Progenitor cell of endocrine pancreas (in vitro differentiated cells): ENCODE data around the gene KCNMA1. TPM values are rescaled to one million over a fixed set of nuclear protein-coding genes. Genes with fewer than 3 reads are reported as not detected.

ENCODE experiments used
- DNase-seq: peaks from one replicate; pipeline ENCODE4 v3.0.0; 2021; ENCODE audit warnings: low spot score; ENCODE audit not compliant: unreplicated experiment
- H3K27ac Mint-ChIP-seq: 2 replicates; pipeline ENCODE4 v1.8.0; 2021; ENCODE audit warnings: mild to moderate bottlenecking, moderate library complexity, mixed read lengths
- H3K27me3 Mint-ChIP-seq: 2 replicates; pipeline ENCODE4 v1.8.0; 2021; ENCODE audit warnings: mixed read lengths
- H3K36me3 Mint-ChIP-seq: 2 replicates; pipeline ENCODE4 v1.8.0; 2022; ENCODE audit warnings: mixed read lengths; ENCODE audit not compliant: insufficient read depth
- H3K4me1 Mint-ChIP-seq: 2 replicates; pipeline ENCODE4 v1.8.0; 2021; ENCODE audit warnings: low read depth, mixed read lengths
- H3K4me3 Mint-ChIP-seq: 2 replicates; pipeline ENCODE4 v1.8.0; 2021; ENCODE audit warnings: low read depth, mild to moderate bottlenecking, moderate library complexity, mixed read lengths
- H3K9me3 Mint-ChIP-seq: 2 replicates; pipeline ENCODE4 v1.8.0; 2021; ENCODE audit warnings: low read depth, mixed read lengths
- total RNA-seq: library from RNA; stranded (reverse); gene quantifications from 2 replicates; pipeline ENCODE4 v1.2.1, GENCODE V29; 2021
- TF ChIP-seq, protein P1 (sequence below): fragments of 200-600 bp; sonication (generic); IDR thresholded peaks from one replicate; pipeline ENCODE4 v1.5.0; 2021; ENCODE audit warnings: antibody characterized with exemption, mild to moderate bottlenecking; ENCODE audit not compliant: unreplicated experiment

The KCNMA1 gene
- total RNA-seq, 1 donor from 2014 or later, result 5.8 TPM

DNA sequence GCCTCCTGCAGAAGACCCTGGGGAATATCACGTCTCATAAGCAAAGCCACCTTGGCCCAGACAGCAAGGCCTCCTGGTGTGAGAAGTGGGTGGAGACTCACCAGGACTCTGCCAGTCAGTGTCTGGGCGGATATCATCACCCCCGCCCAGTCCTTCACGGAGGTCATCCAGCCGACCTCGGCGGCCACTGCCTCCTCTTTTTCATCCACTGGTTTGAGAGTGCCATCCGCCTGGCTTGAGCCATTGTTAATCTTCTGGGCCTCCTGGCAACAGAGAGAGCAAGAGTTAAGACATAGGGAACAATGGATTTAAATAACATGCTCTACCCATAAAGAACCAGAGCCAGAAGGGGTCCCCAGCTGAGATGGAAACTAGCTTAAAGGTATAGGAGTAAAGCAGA, 233.8 kb downstream of the KCNMA1 start:
- Mint-ChIP-seq H3K4me3 (no peak overlapping the region), H3K27ac (no peak overlapping the region), H3K9me3 (no peaks in the 10 kb centered on the region), H3K4me1 (peaks cover 5% of the 10 kb centered on the region), H3K27me3 (peaks cover 34% of the 10 kb centered on the region), H3K36me3 (no peaks in the 10 kb centered on the region)
- no peak for DNase-seq
- TF ChIP-seq, protein P1, sequence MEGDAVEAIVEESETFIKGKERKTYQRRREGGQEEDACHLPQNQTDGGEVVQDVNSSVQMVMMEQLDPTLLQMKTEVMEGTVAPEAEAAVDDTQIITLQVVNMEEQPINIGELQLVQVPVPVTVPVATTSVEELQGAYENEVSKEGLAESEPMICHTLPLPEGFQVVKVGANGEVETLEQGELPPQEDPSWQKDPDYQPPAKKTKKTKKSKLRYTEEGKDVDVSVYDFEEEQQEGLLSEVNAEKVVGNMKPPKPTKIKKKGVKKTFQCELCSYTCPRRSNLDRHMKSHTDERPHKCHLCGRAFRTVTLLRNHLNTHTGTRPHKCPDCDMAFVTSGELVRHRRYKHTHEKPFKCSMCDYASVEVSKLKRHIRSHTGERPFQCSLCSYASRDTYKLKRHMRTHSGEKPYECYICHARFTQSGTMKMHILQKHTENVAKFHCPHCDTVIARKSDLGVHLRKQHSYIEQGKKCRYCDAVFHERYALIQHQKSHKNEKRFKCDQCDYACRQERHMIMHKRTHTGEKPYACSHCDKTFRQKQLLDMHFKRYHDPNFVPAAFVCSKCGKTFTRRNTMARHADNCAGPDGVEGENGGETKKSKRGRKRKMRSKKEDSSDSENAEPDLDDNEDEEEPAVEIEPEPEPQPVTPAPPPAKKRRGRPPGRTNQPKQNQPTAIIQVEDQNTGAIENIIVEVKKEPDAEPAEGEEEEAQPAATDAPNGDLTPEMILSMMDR, result no peak

DNA sequence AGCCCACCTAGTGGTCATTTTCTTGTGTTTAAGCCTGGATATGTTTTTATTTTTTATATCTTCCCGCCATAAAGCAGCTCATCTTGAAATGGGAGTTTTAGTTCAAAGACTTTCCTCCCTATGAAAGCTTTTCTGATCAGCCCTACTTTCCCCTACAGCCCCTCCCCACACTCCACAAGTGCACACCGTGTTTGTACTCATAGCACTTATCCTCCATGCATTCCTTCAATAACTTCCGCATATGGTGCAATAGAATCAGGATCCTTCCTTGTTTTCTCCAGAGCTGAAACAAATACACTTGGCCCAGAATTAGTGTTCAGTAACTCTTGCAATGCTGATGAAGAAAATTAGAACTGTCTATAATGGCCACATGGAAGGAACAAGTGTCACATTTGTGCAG, 235.9 kb downstream of the KCNMA1 start:
- DNase-seq, result no peak
- TF ChIP-seq, protein P1, result no peak
- no peaks in the 10 kb centered on the region for H3K36me3 Mint-ChIP-seq
- peaks cover 27% of the 10 kb centered on the region for H3K27me3 Mint-ChIP-seq
- no peak overlapping the region for H3K27ac Mint-ChIP-seq
- H3K4me3 Mint-ChIP-seq, result no peak overlapping the region
- no peaks in the 10 kb centered on the region for H3K9me3 Mint-ChIP-seq
- H3K4me1 Mint-ChIP-seq, result no peaks in the 10 kb centered on the region

DNA sequence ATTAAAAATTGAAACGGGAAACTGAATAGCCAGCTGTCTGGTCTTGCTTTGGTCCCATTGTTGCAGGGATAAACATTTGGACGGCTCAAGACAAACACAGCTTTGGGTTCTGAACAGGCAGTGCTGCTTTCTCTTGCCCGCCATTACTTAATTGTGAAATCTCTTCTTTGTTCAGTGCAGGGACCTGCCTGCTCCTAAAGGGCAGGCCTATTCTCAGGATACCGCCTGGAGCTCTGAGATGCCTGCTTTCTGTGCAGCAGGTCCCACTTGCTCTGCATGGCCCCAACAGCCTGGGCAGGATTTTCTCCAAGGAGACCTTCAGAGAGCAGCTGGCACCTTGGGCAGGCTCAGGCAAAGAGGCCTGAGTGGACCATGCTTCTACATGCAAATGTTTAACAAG, 237.6 kb downstream of the KCNMA1 start:
- Mint-ChIP-seq H3K4me1 (no peaks in the 10 kb centered on the region), H3K27me3 (peaks cover 25% of the 10 kb centered on the region), H3K27ac (no peak overlapping the region), H3K9me3 (no peaks in the 10 kb centered on the region), H3K4me3 (no peak overlapping the region), H3K36me3 (no peaks in the 10 kb centered on the region)
- TF ChIP-seq, protein P1, result no peak
- DNase-seq, result no peak

DNA sequence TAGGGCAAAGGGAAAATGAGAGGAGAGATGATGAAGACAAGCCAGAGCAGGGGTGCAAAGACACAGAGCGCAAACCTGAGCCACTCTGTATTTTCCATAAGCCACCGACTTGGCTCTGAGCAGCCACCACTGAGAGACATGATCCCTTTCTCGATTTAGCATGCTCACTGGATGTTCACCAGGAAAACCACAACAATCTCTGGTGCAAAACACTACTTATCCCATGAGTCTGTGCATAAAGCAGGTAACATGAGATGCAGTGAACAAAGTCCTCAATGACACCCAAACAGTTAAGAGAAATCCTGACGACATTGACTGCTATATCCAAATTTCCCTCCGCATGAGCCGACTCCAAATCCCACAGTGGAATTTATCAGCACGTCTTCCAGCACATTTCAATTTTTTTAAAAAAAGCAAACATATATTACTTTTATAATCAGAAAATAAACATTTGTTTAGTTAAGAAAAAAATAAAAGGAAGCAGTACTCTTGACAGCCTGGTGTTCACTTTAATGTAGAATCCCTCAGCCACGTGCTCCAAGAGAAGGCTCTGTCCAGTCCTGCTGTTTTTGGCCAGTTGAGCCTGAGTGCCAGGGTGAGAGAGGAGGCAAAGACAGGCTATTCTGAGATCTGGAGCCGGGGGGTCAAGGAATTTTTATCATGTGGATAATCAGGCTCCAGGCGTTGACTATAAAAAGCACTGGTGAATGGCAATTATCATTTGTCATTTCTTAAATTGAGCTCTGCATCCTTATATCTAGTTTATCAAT, 238.4 kb downstream of the KCNMA1 start:
- TF ChIP-seq, protein P1, result no peak
- H3K4me1 Mint-ChIP-seq, result no peaks in the 10 kb centered on the region
- H3K9me3 Mint-ChIP-seq, result no peaks in the 10 kb centered on the region
- no peak for DNase-seq
- H3K36me3 Mint-ChIP-seq, result no peaks in the 10 kb centered on the region
- H3K27me3 Mint-ChIP-seq, result peaks cover 22% of the 10 kb centered on the region
- no peak overlapping the region for H3K27ac Mint-ChIP-seq
- H3K4me3 Mint-ChIP-seq, result no peak overlapping the region

DNA sequence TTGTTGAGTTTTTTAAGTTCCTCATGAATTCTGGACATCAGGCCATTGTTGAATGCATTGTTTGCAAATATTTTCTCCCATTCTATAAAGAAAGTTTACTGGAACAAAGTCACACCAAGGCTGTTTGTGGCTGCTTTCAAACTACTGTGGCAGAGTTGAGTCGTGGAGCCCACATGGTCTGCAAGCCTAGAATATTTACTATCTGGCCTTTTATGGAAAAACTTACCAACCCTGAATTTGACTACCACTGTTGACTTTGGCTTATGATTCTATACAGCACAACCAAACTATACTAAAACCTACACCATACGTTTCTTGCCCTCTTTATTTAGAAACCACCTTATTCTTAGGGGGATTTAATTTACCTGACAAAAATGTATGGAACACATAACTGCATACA, 239.1 kb downstream of the KCNMA1 start:
- no peaks in the 10 kb centered on the region for H3K36me3 Mint-ChIP-seq
- TF ChIP-seq, protein P1, result no peak
- no peak overlapping the region for H3K4me3 Mint-ChIP-seq
- peaks cover 21% of the 10 kb centered on the region for H3K27me3 Mint-ChIP-seq
- no peak for DNase-seq
- no peaks in the 10 kb centered on the region for H3K4me1 Mint-ChIP-seq
- H3K27ac Mint-ChIP-seq, result no peak overlapping the region
- no peaks in the 10 kb centered on the region for H3K9me3 Mint-ChIP-seq
